GM19025 (cell line): ENCODE data around the gene ITIH4.

ENCODE experiments used
- ATAC-seq: cut with Tn5 transposase; IDR thresholded peaks from one replicate; pipeline ENCODE4 v1.9.1; 2021; ENCODE audit warnings: mild to moderate bottlenecking, low read depth, moderate library complexity; ENCODE audit not compliant: unreplicated experiment

Gene ITIH4

GRCh38 chr3:52849656-52850055 lies 19.2 kb upstream of the ITIH4 start:
- no peak for ATAC-seq

- no peak for ATAC-seq
Observed at GRCh38 chr3:52848617-52849016, 18.1 kb upstream of the ITIH4 start.

- no peak for ATAC-seq
Observed at GRCh38 chr3:52847726-52848125, 17.3 kb upstream of the ITIH4 start.

- ATAC-seq = no peak
Observed at GRCh38 chr3:52847241-52847640, 16.8 kb upstream of the ITIH4 start.

GRCh38 chr3:52846432-52846965 lies 16.0 kb upstream of the ITIH4 start:
- no peak for ATAC-seq

GRCh38 chr3:52845691-52846431 lies 15.4 kb upstream of the ITIH4 start:
- ATAC-seq = no peak

GRCh38 chr3:52845157-52845556 lies 14.7 kb upstream of the ITIH4 start:
- ATAC-seq = no peak

- no peak for ATAC-seq
Observed at GRCh38 chr3:52844290-52844975, 14.0 kb upstream of the ITIH4 start.

- no peak for ATAC-seq
Observed at GRCh38 chr3:52843881-52844280, 13.4 kb upstream of the ITIH4 start.

GRCh38 chr3:52843108-52843865 lies 12.8 kb upstream of the ITIH4 start:
- no peak for ATAC-seq

- ATAC-seq = no peak
Observed at GRCh38 chr3:52842424-52842823, 12.0 kb upstream of the ITIH4 start.

- ATAC-seq = no peak
Observed at GRCh38 chr3:52841981-52842340, 11.5 kb upstream of the ITIH4 start.

GRCh38 chr3:52841211-52841980 lies 10.9 kb upstream of the ITIH4 start:
- ATAC-seq = no peak

GRCh38 chr3:52839892-52840545 lies 9.5 kb upstream of the ITIH4 start:
- ATAC-seq = no peak

GRCh38 chr3:52839268-52839575 lies 8.8 kb upstream of the ITIH4 start:
- ATAC-seq = no peak

GRCh38 chr3:52838561-52839267 lies 8.2 kb upstream of the ITIH4 start:
- no peak for ATAC-seq

- ATAC-seq = no peak
Observed at GRCh38 chr3:52836986-52837385, 6.5 kb upstream of the ITIH4 start.

- no peak for ATAC-seq
Observed at GRCh38 chr3:52836471-52836845, 6.0 kb upstream of the ITIH4 start.

- ATAC-seq = no peak
Observed at GRCh38 chr3:52835766-52836470, 5.4 kb upstream of the ITIH4 start.
